SH-SY5Y (cell line): ENCODE data around the gene DNAAF8.

ENCODE experiments used
- GATA2 ChIP-seq: IDR thresholded peaks from 2 replicates; pipeline ENCODE4 v1.6.1; 2011; ENCODE audit warnings: mild to moderate bottlenecking, low read depth, low read length
- GATA3 ChIP-seq: IDR thresholded peaks from 2 replicates; pipeline ENCODE4 v1.6.1; 2011; ENCODE audit warnings: low read depth, mild to moderate bottlenecking, low read length, moderate library complexity

Gene DNAAF8

DNA sequence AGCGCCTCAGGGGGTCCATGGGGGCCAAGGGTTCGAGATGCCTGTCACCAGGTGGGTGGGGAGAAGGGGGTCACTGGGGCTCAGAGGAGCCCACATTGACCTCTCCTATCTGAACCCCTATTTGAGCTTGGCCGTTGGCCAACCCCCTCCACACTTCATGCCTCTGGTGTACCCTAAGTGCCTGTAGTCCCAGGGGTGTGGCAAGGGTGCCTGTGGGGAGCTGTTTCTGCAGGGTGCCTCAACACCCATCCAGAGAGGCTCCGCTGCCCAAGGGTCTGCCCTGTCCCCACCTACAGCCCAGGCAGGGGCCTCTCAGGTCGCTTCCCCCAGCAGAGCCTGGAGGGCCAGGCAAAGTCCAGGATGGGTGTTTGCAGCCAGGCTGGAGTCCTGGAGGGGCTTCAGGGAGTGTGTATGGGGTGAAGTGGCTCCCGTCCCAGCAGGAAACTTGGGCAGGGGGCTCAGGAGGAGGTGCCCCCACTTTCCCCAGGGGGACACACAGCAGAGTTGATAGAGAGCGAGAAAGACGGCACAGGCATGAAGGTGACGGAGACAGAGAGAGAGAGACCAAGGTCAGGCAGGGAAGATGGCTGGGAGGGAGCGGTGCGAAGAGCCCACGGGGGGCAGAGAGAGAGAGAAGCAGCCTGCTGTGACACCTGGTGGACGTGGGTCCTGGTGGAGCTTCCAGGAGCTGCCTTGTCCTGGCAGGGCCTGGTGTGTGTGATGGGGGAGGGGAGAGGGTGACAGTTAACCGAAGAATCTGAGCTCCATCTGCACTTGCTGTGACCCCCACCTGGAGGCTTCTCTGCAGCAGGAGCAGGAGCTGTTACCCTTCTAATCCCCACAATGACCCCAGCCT lies 53.5 kb downstream of the DNAAF8 start, which contains the start of gene SEPTIN12:
Gene SEPTIN12, minus strand, starts transcription at position 719 of the 856 bp plus-strand sequence. Its CDS starts 700 bp downstream, at position 19.
- TF ChIP-seq GATA2 (no peak), GATA3 (no peak)

DNA sequence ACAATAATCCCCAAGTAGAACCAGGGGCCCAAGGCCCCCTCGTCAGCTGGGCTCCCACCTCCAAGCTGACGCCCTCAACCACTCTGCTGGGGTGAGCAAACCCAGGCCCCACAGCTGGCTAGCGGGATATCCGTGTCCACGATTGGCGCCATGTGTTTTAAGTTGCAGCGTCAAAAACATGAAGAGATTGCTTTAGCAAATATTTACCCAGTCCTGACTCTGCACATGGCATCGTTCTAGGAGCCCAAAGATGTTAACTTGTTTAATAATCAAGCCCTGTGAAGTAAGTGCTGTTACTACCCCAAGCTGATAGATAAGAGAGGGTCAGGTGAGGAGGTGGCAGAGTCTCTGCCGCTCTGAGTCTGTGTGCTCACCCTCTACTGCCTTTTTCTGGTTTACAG lies 54.2 kb downstream of the DNAAF8 start:
- no peak for TF ChIP-seq GATA2
- no peak for TF ChIP-seq GATA3

DNA sequence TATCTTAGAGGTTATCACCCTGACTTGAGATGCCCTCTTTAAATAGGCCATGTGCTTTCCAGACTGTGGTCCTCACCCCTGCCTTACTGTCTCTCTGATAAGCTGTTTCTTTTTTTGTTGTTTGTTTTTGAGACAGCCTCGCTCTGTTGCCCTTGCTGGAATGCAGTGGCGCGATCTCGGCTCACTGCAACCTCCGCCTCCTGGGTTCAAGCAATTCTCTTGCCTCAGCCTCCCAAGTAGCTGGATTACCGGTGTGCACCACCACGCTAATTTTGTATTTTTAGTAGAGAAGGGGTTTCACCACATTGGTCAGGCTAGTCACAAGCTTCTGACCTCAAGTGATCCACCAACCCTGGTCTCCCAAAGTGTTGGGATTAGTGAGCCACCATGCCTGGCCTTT lies 54.6 kb downstream of the DNAAF8 start:
- no peak for TF ChIP-seq GATA2
- TF ChIP-seq GATA3: no peak

DNA sequence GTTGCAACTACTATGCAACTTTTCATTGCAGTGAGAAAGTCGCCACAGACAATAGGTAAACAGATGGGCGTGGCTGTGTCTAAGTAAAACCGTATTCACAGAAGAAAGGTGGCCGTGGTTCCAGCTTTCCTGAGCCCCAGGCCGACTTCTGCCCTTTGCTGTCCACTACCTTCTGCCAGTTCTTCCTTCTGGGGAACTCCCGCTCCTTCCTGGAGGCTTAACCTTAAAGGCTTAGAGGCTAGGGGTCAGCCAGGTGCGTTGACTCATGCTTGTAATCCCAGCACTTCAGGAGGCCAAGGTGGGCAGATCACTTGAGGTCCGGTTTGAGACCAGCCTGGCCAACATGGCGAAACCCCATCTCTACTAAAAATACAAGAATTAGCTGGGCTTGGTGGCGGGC lies 55.9 kb downstream of the DNAAF8 start:
- no peak for TF ChIP-seq GATA2
- TF ChIP-seq GATA3: no peak

DNA sequence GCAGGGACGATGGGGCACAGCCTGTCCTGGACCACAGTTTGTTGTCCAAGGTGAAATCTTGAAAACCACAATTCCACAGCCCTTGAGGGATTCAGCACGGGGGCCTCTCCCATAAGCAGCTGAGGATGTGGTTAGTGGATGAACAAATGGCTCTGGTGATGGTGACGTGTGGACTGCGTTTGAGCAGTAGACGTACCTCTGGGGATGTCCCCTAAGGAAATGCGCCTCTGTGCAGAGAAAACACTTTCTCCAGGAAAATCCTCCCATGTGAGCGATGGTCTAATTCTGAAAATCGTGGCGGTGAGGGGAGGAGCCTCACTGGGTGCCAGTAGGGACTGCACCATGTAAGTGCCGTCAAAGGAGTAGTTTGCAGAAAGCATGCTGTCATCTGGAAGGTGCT lies 56.5 kb downstream of the DNAAF8 start:
- TF ChIP-seq GATA2 (no peak), GATA3 (no peak)

DNA sequence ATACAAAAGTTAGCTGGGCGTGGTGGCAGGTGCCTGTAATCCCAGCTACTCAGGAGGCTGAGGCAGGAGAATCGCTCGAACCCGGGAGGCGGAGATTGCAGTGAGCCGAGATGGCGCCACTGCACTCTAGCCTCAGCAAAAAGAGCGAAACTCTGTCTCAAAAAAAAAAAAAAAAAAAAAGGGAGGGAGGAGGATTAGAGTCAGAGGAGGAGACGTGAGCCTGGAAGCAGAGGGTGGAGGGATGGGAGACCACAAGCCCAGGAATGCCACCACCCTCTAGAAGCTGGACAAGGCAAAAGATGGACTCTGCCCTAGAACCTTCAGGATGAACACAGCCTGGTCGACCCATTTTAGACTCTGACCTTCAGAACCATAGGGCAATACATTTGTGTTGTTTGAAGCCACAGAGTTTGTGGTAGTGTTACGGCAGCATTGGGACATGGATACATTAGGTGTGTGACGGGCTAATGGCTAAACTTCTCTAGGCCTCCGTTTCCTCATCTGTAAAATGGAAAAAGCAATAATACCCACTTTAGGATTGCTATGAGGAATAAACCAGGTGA lies 58.7 kb downstream of the DNAAF8 start:
- TF ChIP-seq GATA3: no peak
- TF ChIP-seq GATA2: no peak

DNA sequence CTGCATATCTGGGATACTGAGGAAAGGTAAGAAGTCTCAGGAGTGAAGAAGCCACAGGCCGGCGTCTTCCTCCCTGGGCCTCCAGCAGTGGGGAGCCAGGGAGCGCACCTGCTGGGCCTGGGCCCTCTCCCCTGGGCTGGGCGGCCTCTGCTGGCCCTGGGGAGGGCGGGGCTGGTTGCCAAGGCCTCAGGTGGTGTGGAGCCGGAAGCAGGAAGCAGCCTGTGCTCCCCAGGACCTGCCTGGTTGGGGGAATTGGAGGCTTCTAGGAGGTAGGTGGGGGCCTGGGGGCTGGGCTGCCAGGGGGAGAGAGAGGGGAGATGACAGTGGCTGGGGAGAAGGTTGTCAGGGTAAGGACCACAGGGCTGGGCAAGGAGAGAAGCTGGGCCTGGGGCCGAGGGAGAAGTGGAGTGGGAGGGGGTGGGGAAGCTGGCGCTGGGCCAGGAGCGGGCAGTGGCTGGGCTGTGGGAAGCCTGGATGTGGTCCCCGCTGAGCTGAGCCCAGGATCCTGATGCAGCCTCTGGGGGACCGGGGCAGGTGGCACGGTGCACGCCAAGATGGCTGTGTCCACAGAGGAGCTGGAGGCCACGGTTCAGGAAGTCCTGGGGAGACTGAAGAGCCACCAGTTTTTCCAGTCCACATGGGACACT lies 61.0 kb downstream of the DNAAF8 start, which contains the start of gene SMIM22:
Gene SMIM22, plus strand, starts transcription at position 189 of the 647 bp plus-strand sequence. Its CDS starts 366 bp downstream, at position 555.
- no peak for TF ChIP-seq GATA3
- no peak for TF ChIP-seq GATA2

DNA sequence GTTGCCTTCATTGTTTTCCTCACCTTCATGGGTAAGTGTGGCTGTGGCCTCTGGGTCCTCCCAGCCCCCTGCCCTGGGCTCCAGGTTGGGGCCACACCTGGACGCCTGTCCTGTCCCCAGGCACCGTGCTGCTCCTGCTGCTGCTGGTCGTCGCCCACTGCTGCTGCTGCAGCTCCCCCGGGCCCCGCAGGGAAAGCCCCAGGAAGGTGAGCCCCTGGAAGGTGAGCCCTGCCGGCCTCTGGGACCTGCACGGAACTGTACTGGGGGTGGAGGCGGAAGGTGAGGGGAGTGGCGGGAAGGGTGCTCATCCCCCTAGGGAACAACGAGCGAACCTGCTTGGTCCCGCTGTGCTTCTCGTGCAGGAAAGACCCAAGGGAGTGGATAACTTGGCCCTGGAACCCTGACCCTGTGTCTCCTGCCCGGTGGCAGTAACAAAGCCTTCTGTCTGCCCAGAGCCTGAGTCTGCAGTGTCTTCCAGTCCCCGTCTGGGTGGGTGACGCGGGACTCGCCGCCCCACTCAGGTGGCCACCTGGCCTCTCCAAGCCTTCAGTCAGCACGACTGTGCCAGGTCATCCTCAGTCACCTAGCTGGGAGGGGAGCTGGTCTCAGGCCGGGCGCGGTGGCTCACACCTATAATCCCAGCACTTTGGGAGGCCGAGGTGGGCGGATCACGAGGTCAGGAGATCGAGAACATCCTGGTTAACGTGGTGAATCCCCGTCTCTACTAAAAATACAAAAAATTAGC lies 61.7 kb downstream of the DNAAF8 start:
- TF ChIP-seq GATA2: no peak
- TF ChIP-seq GATA3: no peak

DNA sequence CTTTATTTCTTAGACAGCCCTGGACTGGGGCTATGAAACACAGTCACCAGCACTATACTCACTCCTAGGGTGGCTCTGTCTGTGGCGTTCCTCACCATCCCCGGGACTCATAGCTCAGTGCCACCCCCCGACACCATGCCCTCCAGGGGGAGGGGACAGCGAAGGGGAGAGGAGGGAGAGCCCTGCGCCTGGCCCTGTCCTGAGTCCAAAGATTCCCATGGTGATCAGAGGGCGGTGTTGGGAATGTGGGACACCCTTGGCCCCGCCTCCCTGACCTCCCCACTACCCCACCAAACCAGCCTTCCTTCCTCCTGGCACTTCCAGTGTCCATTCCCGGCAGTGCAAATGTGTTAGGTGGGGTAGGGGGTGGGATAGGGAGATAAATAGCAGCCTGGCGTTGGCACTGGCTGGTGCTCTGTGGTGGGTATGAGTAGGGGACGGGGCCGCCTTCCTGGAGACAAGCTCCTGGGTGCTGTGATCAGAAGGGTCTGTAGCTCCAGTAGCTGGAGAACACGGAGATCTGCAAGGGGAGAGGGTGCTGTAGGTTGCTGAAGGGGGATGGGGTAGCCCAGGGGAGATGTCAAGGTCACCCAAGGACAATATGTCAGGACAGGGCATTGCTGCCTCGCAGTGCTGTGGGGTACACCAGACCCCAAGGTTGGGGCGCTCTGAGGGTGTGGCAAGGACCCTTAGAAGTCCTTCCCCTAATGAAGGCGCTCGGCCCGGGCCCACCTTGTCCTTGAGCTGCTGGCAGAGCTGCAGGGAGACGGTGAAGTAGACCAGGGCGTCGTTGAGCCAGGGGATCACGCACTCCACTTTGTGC lies 62.9 kb downstream of the DNAAF8 start:
- no peak for TF ChIP-seq GATA3
- no peak for TF ChIP-seq GATA2

DNA sequence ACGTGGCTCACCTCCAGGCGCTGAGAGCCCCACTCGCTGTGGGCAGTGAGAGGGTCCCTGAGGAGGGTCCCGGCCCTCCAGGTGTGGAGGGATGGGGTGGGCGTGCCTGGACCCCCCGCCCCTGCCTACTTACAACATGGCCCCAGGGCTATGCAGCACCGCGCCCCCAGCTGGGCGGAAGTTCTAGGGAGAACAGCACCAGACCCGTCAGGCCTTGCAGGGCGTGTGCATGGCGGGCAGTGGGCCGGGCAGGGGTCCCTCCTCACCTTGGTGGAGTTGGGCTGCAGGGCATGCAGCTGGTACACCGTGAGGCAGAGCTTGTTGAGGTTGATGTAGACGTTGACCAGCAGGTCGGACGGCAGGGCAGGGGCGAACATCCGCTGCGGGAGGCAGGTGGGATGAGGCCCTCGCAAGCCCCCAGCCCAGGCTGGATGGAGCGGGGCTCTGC lies 63.5 kb downstream of the DNAAF8 start:
- TF ChIP-seq GATA3: no peak
- TF ChIP-seq GATA2: no peak

DNA sequence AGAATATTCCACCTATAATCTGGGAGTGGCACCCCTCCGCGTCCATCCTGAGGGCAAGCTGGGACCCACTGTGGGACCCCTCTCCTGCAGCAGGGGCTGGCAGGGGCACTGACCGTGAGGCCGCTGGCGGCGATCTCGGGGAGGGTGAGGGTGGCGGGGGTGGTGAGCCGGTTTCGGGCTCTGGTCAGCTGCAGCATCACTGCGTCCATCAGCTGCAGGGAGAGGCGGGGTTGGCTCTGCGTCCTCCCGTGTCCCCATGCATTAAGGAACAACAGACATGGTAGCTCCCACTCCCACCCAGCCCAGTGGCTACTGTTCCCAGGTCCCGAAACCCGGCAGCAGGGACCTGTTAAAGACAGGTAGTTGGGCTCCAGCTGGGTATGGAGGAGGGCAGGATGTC lies 64.1 kb downstream of the DNAAF8 start:
- TF ChIP-seq GATA2 (no peak), GATA3 (no peak)
